LoVo (cell line): Measurements from ENCODE around the gene SEMA6B.
"Not testable (repeated sequence)": the region's sequence is repeated elsewhere in the genome, so short reads cannot be mapped to it uniquely, and the experiment has no call there.

Experiments
- DNase-seq: peaks from one replicate; pipeline ENCODE4 v3.0.0-alpha.2; 2016; ENCODE audit warnings: low spot score

The SEMA6B gene

GRCh38 chr19:4559569-4559968 is at the start of gene SEMA6B:
TSS of gene SEMA6B (minus strand) at chr19:4559684. CDS start at chr19:4558457, 1,227 bp downstream.
- no peak for DNase-seq

DNA sequence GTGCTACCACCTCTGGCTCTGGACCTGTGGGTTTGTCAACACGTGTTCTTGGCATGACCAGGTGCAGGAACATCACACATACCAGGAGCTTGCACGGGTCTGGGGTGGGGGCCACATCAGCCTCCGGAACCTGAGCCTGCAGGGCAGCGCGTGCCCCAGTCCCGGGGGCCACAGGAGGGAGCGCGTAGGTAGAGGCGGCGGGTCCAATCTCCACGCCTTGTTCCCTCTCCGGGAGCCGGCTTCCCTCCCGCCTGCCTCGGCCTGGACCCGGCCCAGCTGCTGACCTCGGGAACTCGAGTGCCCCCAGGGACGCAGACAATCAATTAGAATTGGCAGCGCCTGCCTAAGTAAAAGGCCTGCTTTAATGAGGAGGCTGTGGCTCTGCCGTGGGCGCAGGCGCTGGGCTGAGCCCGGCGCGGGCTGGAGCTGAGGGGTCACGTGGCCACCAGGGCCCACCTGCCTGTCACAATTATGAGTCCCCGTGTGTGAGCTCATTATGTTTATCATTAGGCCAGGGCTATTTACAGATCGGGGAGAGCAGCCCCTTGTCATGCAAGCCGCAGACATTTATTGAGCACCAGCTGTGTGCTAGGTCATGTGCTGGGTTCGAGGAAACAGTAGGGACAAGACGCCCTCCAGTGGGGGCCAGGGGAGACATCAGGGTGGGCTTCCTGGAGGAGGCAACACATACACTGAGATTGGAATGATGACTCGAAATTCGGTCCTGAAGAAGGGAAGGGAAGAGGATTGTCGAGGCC is 47.6 kb upstream of the SEMA6B start:
- DNase-seq: no peak

DNA sequence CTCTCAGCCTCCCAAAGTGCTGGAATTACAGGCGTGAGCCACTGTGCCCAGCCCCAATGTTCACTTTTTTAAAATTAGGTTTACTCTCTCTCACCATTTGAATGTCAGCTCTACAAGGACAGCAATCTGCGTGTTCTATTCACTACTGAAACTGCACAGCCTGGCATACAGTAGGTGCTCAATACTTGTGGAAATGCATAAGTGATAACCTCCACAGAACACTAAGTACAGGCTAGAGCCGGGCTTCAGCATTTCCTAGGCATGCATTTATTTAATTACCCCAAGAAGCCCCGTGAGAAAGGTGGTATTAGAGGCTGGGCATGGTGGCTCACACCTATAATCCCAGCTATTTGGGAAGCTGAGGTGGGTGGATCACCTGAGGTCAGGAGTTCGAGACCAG is 46.7 kb upstream of the SEMA6B start:
- DNase-seq: no peak

GRCh38 chr19:4604912-4605311 is 45.4 kb upstream of the SEMA6B start:
- DNase-seq: no peak

- no peak for DNase-seq
Measured at GRCh38 chr19:4602915-4603314, 43.4 kb upstream of the SEMA6B start.

DNA sequence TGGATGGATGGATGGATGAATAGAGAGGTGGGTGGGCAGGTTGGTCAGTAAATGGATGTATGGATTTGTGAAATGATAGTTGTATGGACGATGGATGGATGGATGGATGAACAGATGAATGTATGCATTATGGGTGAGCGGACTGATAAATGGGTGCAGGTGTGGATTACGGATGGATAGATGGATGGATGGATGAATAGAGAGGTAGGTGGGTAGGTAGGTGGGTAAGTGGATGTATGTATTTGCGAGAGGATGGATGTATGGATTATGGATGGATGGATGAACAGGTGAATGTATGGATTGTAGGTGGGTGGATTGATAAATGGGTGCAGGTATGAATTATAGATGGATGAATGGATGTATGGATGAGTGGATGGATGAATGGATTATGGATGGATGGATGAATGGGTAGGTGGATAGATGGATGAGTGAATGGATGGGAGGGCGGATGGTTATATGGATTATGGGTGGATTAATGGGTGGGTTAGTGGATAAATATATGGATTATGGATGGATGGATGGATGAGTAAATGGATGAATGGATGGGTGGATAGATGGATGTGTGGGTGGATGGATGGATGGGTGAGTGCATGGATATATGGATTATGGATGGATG is 42.8 kb upstream of the SEMA6B start:
- no peak for DNase-seq

GRCh38 chr19:4600893-4601292 is 41.4 kb upstream of the SEMA6B start:
- DNase-seq: no peak

DNA sequence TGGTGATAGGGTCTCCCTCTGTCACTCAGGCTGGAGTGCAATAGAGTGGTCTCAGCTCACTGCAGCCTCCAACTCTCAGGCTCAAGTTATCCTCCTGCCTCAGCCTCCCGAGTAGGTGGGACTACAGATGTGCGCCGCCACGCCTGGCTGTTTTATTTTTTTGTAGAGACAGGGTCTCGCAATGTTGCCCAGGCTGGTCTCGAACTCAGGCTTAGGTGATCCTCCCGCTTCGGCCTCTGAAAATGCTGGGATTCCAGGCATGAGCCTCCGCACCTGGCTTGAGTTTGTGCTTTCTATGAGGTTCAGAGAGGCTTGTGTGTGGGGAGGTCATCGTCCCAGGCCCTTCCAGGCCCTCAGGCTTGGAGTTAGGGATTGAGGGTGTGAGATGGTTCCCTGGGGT is 40.6 kb upstream of the SEMA6B start:
- DNase-seq: no peak

- DNase-seq: no peak
Measured at GRCh38 chr19:4598712-4599111, 39.2 kb upstream of the SEMA6B start.

DNA sequence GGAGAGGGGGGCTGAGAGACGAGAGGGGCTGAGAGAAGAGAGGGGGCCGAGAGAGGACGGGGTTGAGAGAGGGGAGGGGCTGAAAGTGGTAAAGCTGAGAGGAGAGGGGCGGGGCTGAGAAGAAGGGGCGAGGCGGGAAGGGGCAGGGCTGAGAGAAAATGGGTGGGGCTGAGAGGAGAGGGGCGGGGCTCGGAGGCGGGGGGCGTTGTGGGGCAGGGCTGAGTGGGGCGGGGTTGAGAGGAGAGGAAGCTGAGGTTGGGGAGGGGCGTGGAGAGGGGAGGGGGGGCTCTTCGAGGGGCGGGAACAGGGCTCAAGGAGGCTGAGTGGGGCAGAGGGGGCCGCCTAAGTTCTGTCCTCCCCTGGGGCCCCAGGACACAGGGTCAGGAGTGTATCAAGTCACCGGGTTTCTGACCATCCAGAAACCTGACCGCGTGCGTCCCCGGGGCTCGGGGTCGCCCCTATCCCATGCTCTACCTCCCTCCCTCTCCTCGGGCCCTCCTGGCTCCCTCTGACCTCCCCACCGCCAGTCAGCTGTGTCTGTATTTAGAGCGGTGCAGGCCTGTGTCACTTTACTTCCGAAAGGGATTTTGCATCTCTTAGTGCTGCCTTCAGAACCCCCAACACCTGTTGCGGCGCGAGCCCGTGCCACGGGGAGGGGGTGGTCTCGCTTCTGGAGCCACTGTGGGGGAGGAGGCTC is 38.6 kb upstream of the SEMA6B start:
- peak; percentile 38 for DNase-seq

DNA sequence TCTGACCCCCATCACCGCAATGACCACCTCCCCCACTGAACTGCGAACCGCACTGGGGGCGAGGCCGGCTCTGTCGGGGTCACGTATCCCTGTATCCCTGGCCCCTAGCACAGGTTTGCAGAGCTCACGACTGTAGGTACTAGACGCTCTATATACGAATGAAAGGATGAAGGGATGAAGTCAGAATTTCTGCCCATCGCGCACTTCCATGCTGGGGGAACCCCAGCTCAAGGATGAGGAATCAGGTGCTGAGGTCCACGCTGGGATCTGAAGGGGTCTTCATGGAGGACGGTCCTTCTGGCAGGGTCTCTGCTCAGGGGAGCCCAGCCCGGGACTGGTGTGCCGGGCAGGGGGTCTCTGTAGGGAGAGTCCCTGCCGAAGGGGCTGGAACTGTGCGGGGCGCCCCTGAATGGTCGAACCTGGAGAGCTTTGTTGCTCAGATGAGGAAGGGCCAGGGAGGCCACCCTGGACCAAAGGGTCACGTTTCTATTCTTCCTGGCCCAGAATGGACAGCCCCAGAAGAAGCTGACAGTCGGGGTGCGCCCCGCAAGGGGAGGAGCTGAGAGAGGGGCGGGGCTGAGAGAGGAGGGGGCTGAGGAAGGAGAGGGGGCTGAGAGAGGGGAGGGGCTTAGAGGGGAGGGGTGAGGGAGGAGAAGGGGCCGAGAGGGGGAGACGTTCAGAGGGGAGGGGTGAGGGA is 37.9 kb upstream of the SEMA6B start:
- no peak for DNase-seq

DNA sequence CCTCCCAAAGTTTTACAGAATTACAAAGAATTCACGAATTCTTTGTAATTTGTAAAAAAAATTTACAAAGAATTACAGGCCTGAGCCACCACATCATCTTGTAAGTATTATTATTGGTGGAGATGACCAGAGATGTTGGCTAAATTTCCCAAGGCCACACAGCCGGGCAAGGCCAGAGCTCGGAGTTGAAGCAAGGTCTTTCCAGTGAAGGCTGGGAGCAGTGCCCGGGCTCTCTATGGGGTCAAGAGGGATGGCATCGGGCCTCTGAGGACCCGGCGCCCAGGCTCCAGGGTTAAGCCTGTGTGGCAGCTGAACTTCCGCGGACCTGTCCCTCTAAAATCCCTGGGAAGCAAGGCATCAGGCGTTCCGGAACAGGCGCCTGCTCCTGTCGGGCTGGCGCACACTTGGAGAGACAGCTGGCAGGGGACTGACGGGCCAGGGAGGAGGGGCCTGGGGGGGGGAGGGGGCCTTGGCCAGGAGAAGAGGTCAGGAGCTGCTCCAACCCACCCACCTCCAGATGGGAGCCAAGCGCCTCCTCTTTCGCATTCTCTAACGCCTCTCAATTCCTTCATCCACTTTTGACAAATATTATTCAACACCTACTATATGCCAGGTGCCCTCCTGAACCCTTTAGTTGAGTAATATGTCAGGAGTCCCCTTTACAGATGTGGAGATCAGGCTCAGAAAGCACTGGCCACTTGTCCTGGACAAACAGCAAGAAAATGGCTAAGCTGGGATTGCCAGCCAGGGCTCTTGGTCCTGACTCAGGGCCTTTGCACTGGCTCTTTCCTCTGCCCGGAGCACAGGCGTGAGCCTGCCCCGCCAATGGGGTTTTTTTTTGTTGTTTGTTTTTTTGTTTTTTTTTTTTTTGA is 36.8 kb upstream of the SEMA6B start:
- no peak for DNase-seq

- DNase-seq: not testable (repeated sequence)
Measured at GRCh38 chr19:4595158-4595557, 35.7 kb upstream of the SEMA6B start.

DNA sequence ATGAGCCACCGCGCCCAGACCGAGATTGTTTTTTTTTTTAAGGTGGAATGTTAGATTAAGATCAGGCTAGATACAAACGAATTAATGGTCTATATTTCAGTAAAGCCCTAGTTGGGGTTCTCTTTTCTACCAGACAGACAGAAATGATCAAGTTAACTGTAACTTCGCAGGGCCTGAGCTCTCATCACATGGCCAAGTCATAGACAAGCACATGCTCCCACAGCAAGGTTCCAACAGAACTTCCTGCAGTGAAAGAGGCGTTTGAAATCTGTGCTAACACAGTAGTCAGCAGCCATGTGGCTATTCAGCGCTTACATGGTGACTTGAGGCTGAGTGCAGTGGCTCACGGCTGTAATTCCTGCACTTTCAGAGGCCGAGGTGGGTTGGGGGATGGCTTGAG is 34.7 kb upstream of the SEMA6B start:
- DNase-seq: no peak

DNA sequence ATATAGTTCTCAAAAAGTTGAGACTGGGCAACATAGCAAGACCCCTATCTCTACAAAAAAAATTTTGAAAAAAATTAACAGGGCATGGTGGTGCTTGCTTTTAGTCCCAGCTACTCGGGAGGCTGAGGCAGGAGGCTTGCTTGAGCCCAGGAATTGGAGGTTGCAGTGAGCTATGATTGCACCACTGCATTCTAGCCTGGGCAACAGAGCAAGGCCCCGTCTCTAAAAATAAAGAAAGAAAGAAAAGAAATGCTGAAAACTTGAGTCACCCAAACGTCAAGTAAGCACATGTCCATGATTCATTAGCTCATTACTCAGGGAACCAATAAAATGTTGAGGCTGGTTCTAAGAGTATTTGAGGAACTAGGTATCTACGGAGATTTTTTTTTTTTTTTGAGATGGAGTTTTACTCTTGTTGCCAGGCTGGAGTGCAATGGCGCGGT is 33.9 kb upstream of the SEMA6B start:
- DNase-seq: no peak

GRCh38 chr19:4592445-4592844 is 33.0 kb upstream of the SEMA6B start:
- DNase-seq: no peak

GRCh38 chr19:4591320-4591719 is 31.8 kb upstream of the SEMA6B start:
- no peak for DNase-seq

GRCh38 chr19:4590559-4590958 is 31.1 kb upstream of the SEMA6B start:
- DNase-seq: no peak

DNA sequence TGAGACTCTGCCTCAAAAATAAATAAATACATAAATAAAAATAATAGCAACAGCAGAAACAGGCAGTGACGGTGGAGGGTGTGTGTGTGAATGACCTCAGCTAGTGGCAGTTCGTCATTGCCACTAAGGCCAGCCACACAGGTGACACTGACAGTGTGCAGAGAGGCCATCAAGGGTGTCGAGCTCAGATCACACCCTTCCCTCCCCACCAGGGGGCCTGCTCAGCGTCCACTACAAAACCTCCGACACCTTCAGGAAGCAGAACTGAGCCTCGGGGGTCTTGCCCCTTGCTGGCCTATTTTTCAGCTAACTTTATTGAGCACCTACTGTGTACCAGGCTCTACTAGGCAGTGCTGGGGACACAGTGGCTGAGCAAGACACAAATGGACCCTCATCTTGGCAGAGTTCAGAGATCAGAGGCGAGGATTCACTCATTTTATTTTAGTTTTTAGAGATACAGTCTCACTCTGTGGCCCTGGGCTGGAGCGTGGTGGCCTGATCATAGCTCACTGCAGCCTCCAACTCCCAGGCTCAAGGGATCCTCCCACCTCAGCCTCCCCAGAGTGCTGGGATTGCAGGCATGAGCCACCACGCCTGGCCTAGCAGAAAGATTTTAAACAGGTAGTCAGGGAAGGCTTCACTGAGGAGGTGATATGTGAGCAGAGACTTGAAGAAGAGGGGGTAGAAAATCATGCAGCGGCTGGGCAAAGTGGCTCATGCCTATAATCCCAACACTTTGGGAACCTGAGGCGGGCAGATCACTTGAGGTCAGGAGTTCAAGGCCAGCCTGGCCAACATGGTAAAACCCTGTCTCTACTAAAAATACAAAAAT is 30.3 kb upstream of the SEMA6B start:
- no peak for DNase-seq

DNA sequence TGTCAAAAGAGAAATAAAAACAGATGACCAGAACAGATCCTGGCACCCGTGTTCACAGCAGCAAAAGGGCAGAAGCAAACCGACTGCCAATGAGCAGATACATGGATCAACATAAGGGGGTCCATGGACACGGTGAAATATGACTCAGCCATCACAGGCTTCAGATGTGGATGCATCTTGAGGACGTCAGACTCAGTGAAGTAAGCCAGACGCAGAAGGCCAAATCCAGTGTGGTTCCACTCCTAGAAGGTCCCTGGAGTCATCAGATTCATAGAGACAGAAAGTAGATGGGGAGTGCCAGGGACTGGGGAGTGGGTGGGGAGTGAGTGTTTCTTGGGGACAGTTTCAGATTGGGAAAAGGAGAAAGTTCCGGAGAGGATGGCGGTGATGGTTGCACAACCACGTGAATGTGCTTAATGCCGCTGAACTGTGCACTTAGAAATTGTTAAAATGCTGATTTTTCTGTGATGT is 28.8 kb upstream of the SEMA6B start:
- no peak for DNase-seq

- no peak for DNase-seq
Measured at GRCh38 chr19:4587527-4587926, 28.0 kb upstream of the SEMA6B start.
